HG02884 (cell line): ENCODE data around the gene TRPV2.

Experiments
- ATAC-seq: cut with Tn5 transposase; IDR thresholded peaks from one replicate; pipeline ENCODE4 v1.9.1; 2021; ENCODE audit warnings: mild to moderate bottlenecking, moderate library complexity; ENCODE audit not compliant: unreplicated experiment

The TRPV2 gene

DNA sequence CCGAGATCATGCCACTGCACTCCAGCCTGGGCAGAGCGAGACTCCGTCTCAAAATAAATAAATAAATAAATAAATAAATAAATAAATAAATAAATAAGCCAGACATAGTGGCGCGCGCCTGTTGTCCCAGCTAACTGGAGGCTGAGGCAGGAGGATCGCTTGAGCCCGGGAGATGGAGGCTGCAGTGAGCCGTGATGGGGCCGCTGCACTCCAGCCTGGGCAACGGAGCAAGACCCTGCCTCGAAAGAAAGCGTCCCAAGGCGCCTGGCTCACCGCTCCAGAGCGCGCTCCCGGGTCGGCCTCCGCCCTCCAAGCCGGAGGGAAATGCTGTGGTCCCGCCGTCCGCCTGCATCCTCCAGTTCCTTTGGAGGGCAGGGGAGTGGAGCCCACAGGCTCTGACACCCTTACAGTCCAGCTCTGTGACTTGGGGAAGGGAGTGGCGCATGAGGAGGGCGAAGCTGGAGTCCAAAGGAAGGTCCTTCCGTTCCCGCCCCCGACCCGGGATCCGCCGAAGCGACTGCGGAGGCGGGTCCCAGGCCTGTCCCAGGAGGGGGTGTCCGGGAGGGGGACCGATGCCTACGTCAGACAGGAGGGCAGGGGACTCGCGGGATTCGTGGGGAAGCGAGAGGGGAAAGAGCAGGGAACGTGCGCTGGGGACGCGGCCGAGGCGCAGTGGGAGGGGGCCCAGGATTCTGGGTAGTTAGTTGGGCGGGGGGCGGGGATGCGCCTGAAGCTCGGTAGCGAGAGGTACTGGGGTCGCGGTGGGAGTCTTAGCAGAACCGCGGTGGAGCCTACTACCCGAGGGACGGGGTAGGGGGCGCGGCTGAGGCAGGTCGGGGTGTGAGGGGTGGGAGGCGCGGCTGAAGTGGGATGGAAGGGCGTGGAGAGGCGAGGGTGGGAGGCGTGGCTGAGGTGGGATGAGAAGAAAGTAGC is 8.4 kb upstream of the TRPV2 start:
- no peak for ATAC-seq

DNA sequence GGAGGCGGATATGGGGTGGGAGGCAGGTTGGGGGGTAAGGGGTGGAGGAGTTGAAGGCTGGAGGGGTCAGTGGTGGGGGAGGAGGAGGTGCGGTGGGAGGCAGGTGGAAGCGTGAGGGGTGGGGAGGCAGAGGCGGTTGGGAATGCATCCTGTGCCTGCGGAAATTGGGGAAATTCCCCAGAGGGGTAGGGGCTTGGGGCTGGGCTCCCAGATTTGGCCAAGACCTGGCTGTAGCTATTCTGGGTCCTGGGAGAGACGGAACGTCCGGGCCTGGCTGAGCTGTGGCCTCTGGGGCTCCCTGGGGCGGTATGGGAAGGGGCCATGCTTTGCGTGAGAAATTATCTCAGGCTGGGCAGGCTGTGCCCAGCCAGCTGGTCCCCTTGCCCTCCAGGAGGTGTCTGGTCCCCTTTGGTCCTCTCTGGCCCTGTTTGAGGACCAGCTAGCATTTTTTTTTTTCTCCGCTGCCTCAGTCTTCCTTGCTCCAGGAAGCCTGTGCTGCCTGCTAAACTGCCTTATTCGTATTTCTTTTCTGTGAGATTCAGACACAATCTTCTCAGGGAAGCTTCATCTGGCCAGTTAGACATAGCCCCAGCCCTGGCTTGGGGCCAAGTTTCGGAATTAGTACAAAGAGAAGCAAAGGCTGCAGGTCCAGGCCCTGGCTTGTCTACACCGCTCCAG is 7.3 kb upstream of the TRPV2 start:
- peak; percentile 86 for ATAC-seq

DNA sequence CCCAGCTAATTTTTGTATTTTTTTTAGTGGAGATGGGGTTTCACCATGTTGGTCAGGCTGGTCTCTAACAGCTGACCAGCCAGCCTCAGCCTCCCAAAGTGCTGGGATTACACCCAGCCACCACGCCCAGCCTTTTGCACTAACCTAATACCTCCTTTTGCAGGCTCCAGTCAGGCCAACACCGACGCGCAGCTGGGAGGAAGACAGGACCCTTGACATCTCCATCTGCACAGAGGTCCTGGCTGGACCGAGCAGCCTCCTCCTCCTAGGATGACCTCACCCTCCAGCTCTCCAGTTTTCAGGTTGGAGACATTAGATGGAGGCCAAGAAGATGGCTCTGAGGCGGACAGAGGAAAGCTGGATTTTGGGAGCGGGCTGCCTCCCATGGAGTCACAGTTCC is 2.0 kb downstream of the TRPV2 start:
- ATAC-seq = no peak

DNA sequence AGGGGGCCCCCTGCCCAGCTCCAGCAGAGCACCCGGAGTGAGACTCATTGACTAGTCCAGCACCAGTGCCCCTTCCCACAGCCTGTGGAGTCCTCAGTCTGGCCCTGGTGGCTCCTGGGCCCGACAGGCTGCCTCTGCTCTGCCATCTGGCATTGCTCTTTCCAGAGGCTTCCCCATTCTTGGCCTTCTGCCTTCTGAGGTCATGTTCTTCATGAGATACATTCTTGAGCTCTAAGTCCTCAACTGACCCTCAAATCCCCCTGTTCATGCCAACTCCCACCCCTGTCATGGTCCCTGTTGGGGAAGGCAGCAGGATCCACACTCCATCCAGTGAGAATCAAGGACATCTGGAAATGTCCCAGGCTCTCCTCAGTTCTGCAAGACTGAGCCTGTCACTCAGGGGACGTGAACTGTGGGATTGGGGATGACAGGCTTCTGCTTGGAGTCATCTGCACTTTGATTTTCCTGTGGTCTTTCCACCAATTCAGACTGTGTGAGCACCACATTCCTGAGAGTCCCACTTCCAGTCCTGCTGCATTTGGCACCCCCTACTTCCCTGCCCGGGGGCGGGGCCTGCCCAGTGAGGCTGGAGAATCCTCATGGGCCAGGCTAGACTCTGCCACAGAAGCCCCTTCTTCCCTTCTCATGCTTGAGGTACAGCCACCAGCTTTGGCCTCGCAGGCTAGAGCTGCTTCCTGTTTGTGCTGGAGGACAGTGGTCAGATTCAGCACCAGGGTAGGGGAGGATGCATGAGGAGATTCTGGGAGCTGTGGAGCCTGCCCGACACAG is 2.7 kb downstream of the TRPV2 start:
- ATAC-seq = no peak

DNA sequence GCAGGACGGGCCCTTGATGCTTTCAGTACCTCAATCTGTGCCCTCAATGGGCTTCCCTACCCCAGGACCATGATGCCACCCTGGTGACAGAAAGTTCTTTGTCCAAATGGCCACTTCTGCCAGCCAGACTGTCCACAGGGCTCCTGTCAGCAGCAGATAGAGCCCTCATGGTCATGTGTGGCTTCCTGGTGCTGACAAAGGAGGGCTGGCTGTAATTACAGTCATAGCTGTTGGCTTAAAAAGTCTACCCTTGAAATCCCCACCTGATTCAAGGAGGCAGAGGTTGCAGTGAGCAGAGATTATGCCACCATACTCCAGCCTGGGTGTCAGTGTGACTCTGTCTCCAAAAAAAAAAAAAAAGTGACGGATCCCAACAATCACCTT is 3.3 kb downstream of the TRPV2 start:
- no peak for ATAC-seq

DNA sequence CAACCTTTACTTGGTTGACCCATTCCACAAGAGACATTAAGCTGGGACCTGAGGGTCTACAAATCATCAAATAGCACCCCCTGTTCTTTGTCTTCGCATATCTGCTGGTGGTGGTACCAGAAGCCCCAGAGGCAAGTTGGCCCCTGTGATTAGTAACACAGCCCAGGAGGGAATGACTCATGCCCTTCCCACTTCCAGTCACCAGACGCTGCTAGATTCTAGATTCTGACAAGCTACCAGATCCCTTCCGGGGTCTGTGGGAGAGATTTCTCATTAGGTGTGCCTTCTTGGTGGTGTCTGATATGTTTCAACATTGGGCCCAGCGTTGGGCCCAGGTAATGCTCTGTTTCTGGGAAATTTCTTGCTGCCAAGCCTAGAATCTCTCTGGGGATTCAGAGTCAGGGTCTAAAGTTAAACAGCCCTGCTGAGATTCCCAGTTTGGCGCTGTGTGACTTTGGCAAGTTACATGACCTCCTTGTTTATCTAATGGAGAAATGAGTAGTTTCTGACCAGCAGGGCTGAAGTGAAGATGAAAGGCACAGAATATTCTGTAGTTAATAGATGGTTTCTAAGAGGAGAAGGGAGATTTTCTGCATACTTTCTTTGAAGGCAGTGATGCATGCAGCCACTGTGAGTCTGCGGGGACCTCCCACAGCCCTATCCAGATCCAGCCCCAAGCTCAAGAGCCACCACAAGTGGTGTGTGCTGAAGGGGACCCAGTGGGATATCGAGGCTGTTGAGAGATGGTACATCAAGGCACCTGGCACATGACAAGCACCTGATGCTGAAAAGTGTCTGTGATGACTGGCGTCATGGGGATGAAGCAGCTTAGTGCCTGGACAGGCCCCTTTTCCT is 3.9 kb downstream of the TRPV2 start:
- no peak for ATAC-seq

DNA sequence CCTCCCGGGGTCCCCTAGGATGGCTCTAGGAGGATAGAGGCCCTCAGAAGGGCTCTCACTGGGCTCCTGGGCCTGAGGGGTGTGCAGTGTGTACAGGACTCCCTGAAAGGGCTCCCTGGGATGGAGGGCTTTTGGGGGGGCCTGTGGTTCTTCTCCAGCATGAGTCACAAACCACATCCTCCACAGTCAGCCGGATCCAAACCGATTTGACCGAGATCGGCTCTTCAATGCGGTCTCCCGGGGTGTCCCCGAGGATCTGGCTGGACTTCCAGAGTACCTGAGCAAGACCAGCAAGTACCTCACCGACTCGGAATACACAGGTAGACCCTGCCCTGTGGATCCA is 4.5 kb downstream of the TRPV2 start:
- ATAC-seq = no peak

DNA sequence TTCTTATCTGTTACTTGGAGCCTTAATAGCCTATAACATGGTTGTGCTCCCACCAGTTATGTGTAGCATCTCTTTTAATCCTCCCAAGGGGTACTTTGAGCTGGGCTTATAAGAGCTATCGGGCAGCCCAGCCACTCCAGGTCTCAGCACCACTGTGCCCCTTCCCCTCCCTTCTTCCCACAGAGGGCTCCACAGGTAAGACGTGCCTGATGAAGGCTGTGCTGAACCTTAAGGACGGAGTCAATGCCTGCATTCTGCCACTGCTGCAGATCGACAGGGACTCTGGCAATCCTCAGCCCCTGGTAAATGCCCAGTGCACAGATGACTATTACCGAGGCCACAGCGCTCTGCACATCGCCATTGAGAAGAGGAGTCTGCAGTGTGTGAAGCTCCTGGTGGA is 7.0 kb downstream of the TRPV2 start:
- ATAC-seq = no peak

DNA sequence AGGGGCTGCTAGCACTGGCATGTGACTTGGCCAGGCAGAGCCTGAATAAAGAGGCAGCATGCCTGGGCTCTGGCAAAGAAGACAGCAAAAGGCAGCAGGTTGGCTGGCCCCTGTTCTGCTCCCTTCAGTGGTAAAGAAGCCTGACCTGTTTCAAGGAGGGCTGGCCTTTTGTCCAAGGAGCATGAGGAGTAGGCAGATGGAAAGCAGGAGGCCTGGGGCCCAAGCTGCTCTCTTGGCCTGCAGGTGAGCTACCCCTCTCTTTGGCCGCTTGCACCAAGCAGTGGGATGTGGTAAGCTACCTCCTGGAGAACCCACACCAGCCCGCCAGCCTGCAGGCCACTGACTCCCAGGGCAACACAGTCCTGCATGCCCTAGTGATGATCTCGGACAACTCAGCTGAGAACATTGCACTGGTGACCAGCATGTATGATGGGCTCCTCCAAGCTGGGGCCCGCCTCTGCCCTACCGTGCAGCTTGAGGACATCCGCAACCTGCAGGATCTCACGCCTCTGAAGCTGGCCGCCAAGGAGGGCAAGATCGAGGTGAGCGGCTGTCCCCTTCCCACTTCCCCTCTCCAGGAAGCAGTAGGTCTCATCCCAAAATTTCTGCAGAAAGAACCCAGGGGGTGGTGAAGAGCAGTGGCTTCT is 8.0 kb downstream of the TRPV2 start:
- ATAC-seq = no peak

DNA sequence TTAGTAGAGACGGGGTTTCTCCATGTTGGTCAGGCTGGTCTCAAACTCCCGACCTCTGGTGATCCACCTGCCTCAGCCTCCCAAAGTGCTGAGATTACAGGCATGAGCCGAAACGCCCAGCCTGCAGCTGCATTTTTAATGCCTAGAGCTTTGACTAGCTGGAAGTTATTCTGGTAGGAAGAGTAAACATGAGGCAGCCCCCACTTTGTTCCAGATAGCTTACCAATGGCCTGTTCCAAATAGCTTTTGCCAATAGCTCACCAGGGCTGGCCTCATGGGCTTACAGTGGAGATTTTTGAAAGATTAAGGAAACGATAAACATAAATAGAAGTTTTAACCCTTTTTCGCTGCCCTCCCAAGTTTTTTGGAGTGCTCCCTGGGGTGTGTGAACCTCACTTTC is 9.8 kb downstream of the TRPV2 start:
- no peak for ATAC-seq

DNA sequence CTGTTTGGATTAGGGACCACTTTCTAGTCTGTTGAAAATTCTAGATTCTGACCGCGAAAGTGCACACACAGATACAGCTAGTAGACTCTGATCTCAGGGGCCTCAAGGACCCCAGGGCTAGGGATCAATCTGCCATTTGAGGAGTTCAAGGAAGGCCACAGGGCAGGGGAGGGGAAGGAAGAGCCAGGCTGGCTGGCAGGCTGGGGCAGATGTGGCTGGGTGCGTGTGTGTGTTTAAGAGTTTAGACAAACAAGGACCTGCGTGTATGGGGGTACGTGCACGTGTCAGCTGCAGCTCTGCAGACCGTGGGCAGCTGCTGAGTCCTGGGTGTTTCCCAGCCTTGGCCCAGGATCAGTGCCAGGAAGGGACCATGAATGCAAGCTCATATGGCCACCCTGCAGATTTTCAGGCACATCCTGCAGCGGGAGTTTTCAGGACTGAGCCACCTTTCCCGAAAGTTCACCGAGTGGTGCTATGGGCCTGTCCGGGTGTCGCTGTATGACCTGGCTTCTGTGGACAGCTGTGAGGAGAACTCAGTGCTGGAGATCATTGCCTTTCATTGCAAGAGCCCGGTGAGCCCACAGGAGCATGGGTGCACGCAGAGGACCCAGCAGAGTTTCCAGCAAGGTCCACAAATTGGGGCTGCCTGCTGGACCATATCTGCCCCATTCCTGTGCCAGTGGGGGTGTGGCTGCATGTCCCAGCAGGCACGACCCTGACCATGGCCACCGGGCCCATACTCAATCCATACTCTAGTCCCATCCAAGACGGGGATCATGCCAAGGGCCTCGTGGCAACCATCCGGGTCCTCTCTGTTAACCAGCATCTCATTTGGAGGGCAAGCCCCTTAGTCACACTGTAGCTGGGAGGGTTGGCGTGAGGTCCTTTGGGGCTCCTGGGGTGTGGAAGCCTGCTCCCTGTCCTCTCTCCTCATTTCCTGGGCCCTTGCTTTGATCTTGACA is 10.6 kb downstream of the TRPV2 start:
- no peak for ATAC-seq

DNA sequence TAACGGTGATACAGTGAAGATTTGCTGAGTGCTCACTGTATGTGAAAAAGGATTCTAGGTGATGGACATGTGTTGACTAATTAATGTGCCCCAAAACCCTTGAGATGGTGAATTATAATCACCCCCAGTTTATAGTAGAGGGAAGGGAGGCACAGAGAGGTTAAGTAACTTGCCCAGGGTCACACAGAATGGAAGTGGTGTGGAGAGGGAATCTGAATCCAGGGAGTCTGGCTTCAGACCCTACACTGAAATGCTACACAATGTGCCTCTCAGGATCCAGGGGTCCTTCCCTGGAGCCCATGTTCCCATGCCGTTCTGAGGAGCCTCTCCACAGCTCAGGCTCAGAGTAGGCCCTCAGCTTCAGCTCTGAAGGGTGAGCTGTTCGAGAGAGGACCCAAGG is 11.6 kb downstream of the TRPV2 start:
- no peak for ATAC-seq

DNA sequence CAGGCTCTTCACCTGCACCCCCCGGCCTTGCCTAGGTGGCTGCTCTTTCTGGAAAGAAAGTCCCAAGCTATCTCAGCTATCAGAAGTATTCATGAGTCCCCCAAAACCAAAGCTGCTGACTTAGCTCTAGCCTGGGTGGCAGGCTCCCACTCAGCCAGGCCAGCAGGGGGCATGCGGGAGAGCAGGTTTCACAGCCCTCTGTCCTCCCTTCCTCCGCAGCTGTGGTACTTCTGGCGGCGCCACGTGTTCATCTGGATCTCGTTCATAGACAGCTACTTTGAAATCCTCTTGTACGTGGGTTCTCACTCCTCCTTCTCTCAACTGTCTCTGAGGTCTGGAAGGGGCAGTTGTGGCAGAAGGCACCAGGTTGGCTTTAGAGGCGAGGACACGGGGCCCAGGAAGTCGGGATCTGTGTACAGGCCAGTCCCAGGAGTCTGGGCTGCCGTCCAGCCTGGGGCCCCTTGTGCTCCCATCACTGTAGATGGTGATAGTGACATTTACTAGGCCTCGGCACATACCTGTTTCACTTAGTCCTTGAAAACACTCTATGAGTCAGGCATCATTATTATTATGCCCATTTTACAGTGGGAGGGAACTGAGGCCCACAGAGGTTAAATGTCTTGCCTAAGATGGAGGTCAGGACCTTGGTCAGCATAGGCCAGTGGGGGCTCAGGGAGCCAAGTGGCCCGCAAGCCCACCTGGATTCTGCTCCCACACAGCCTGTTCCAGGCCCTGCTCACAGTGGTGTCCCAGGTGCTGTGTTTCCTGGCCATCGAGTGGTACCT is 12.9 kb downstream of the TRPV2 start:
- ATAC-seq = no peak

DNA sequence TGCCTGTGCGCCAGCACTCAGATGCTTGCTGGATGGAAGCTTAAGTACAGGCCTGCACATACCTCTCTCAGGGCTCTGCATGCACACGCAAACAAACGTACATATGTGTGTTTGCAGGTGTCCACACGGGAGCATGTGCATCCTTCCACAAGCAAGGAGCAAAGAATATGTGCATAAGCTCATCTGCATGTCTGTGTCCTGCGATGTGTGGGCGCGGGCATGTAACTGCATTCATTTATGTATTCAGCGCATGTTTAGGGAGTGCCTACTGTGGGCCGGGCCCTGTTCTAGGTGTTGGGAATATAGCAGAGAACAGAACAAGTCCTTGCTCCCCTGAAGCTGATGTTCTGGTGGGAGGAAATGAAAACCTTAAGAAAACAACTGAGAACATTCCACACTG is 13.7 kb downstream of the TRPV2 start:
- no peak for ATAC-seq

DNA sequence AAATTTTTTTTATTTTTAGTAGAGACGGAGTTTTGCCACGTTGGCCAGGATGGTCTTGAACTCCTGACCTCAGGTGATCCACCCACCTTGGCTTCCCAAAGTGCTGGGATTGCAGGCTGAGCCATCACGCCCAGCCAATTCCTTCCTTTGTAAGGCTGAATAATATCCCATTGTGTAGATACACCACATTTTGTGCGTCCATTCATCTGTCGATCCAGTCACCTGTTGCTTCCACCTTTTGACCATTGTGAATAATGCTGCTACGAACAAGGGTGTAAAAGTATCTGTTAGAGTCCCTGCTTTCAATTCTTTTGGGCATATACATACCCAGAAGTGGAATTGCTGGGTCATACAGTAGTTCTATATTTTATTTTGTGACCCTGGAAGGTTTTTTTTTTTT is 15.3 kb downstream of the TRPV2 start:
- no peak for ATAC-seq

DNA sequence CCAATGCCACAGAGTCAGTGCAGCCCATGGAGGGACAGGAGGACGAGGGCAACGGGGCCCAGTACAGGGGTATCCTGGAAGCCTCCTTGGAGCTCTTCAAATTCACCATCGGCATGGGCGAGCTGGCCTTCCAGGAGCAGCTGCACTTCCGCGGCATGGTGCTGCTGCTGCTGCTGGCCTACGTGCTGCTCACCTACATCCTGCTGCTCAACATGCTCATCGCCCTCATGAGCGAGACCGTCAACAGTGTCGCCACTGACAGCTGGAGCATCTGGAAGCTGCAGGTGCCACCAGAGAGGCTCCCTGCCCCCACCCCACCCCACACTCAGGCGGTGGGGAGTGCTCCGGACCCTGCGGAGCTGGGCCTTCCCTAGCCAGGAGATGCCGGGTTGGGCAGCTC is 16.6 kb downstream of the TRPV2 start:
- no peak for ATAC-seq

DNA sequence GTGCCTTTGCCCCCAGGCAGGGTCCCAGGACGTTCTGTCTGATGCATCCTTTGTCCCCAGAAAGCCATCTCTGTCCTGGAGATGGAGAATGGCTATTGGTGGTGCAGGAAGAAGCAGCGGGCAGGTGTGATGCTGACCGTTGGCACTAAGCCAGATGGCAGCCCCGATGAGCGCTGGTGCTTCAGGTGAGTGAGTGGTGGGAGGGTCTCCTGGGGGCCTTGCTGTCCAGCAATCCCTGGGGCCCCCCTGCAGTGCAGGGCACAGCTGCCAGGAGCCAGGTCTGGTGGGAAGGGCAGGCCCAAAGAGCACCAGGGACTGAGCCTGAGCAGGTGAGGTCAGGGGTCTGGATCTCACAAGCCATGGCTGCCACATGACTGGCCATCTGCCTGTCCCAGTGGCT is 18.1 kb downstream of the TRPV2 start:
- ATAC-seq = no peak

DNA sequence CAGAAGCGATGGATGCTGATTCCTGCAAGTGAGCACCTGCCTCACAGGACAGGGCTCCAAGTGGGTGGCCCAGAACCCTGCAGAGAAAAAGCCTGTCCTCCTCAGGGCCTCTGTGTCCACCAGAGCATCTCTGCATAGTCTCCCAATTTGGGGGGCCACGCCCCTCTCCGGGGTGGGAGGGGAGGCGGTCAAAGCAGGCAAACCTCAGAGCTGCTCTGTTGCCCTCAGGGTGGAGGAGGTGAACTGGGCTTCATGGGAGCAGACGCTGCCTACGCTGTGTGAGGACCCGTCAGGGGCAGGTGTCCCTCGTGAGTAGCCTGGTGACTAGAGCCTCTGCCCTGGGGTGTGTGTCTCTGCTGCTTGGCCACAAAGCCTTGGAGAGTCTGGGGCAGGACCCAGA is 19.3 kb downstream of the TRPV2 start:
- ATAC-seq = no peak
